ENCODE data around the gene GDF10.

GRCh38 chr10:47299611-47300428, at the start of gene GDF10:
- TF ChIP-seq GABPA (IDR thresholded peaks at IDR 0.05; ENCODE audit: low read depth) (no peak), TARDBP (IDR thresholded peaks at IDR 0.05; ENCODE audit: borderline replicate concordance) (no peak), POLR2A (IDR thresholded peaks at IDR 0.05; ENCODE audit: low read depth, low read length) (no peak), RFX5 (IDR thresholded peaks at IDR 0.05; ENCODE audit: low read depth, low read length) (no peak), SMAD1 (IDR thresholded peaks at IDR 0.05; ENCODE audit: low read depth, partially characterized antibody) (no peak), MXI1 (IDR thresholded peaks at IDR 0.05; ENCODE audit: low read depth, low read length) (no peak), CTCF (IDR thresholded peaks at IDR 0.05 in 2 of 3, conservative IDR thresholded peaks at IDR 0.05 in 1 of 3; ENCODE audit: control insufficient read depth in 2 of 3, extremely low read depth in 1 of 3, insufficient read depth in 1 of 3, low read depth in 3 of 3, low read length in 3 of 3) (no peak), STAT1 (conservative IDR thresholded peaks at IDR 0.05) (no peak), BACH1 (IDR thresholded peaks at IDR 0.05; ENCODE audit: borderline replicate concordance) (no peak), EZH2 (IDR thresholded peaks at IDR 0.05; ENCODE audit: borderline replicate concordance, control insufficient read depth, low read depth, low read length) (no peak)
- TF ChIP-seq, protein P1, sequence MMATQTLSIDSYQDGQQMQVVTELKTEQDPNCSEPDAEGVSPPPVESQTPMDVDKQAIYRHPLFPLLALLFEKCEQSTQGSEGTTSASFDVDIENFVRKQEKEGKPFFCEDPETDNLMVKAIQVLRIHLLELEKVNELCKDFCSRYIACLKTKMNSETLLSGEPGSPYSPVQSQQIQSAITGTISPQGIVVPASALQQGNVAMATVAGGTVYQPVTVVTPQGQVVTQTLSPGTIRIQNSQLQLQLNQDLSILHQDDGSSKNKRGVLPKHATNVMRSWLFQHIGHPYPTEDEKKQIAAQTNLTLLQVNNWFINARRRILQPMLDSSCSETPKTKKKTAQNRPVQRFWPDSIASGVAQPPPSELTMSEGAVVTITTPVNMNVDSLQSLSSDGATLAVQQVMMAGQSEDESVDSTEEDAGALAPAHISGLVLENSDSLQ (IDR thresholded peaks at IDR 0.05): no peak
